ENCODE results near the gene S100A6. TPM values are rescaled to one million over a fixed set of nuclear protein-coding genes. Genes with fewer than 3 reads are reported as not detected.

Gene S100A6
- total RNA-seq, 1 experiment from 2014 or later: 2,572 TPM

DNA sequence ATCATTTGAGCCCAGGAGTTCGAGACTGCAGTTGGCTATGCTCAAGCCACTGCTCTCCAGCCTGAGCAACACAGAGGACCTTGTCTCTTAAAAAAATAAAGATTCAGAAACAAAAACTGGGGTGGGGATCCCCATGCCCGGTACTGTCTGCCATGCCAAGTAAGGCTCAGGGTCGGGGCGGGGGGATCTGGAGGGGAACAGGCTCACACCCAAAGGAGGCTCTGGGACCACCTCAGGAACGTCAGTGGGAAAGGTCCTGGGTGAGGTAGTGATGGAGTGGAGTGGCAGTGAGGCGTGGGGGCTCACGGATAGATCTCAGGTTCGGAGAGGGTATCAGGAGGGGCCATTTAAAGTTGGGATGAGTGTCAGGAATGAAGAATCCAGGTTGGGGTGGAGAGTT is 10.6 kb upstream of the S100A6 start:
- H3F3A ChIP-seq (ENCODE audit: low read length, unreplicated experiment): no peaks in the 10 kb centered on the region
- TF ChIP-seq, protein P1, sequence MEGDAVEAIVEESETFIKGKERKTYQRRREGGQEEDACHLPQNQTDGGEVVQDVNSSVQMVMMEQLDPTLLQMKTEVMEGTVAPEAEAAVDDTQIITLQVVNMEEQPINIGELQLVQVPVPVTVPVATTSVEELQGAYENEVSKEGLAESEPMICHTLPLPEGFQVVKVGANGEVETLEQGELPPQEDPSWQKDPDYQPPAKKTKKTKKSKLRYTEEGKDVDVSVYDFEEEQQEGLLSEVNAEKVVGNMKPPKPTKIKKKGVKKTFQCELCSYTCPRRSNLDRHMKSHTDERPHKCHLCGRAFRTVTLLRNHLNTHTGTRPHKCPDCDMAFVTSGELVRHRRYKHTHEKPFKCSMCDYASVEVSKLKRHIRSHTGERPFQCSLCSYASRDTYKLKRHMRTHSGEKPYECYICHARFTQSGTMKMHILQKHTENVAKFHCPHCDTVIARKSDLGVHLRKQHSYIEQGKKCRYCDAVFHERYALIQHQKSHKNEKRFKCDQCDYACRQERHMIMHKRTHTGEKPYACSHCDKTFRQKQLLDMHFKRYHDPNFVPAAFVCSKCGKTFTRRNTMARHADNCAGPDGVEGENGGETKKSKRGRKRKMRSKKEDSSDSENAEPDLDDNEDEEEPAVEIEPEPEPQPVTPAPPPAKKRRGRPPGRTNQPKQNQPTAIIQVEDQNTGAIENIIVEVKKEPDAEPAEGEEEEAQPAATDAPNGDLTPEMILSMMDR (conservative IDR thresholded peaks at IDR 0.05; ENCODE audit: low read depth, low read length): no peak
- no peak for TF ChIP-seq EZH2phosphoT487 (IDR thresholded peaks at IDR 0.05; ENCODE audit: borderline replicate concordance, low read length)
- no peak for TF ChIP-seq EZH2 (IDR thresholded peaks at IDR 0.05; ENCODE audit: low read length, unreplicated experiment)
- DNase-seq: no peak
- no TSS peak for BruUV-seq (replicated peaks)
- no peaks in the 10 kb centered on the region for H3K9me3 ChIP-seq (ENCODE audit: low read length)
- no peak overlapping the region for H3K27ac ChIP-seq (ENCODE audit: low read length)
- no peaks in the 10 kb centered on the region for H4K20me1 ChIP-seq (ENCODE audit: low read length)
- no peaks in the 10 kb centered on the region for H3K36me3 ChIP-seq (ENCODE audit: low read depth, low read length)
- no peaks in the 10 kb centered on the region for H3K27me3 ChIP-seq (ENCODE audit: low read length)
- no peak overlapping the region for H2AFZ ChIP-seq (ENCODE audit: low read length)
- peaks cover 15% of the 10 kb centered on the region for H3K79me2 ChIP-seq (ENCODE audit: low read length)
- H3K4me1 ChIP-seq (ENCODE audit: insufficient read depth, low read length): peaks cover 59% of the 10 kb centered on the region
- CTCF ChIA-PET: interaction anchor here (1.1 kb wide), 1 partner anchor 13 kb away, joined by 3 read pairs; no protein-coding TSS in a partner anchor
- intact Hi-C loops (cut with micrococcal nuclease): loop anchor here (5.0 kb wide), 1 partner anchor 34 kb away; no protein-coding TSS in a partner anchor
- ATAC-seq: no peak
- POLR2A ChIA-PET (ENCODE audit: unreplicated experiment): no interaction called here
- no peak overlapping the region for H3K4me2 ChIP-seq (ENCODE audit: low read length)
- H3K4me3 ChIP-seq (ENCODE audit: low read length): no peak overlapping the region
- H3K9me2 ChIP-seq (replicated peaks; ENCODE audit: low read length): no peaks in the 10 kb centered on the region
- no peak overlapping the region for H3K9ac ChIP-seq (ENCODE audit: low read length)

DNA sequence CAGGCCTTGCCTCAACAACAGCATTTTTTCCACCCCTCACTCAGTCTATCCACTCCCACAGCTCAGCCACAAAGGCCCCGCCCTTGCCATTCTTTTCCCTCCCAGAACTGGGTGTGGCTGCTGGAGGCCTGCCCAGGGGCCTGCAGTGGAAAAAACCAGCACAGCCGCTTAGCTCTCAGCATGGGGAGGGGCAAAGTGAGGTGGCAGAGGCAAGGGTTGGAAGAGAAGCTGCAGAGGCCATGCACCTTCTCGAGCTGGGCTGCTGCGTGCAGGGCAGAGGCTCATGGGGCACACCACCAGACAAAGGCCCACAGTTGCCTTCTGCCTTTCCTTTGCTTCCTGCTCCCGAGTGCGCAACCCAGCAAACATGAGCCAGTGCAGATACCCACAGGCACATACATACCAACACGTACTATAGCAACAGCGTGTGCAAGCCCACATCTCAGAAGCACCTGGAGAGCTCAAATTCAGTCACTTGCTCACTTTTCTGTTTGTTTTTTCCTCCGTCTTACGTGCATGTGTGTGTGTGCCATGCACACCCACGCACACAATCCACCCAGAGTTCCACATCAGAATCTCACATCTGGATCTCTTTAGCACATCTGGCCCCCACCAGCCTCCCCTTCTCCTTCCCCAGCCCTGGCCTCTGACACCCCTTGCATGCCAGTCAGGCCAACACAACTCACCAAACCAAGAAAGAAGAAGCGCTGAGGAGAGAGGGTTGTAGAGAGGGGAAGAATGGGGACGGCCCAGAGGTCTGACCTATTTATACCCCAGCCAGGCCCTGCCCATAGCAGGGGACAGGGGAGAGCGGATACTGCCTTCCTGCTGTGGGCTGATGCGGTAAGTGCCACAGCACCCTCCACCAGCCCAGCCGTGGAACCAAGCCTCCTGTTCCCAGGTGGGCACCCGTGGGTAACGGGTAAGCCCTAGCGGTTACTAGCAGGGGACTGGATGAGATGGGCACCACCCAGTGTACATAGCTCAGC is 9.6 kb upstream of the S100A6 start, which contains the start of gene S100A4:
Gene S100A4 (minus strand): TSS at position 740 of the 989 bp plus-strand sequence. CDS start 1,012 bp downstream, outside the sequence.
- POLR2A ChIA-PET (ENCODE audit: unreplicated experiment): interaction anchor here (0.5 to 1.5 kb wide), 6 partner anchors 9 to 1810 kb away, joined by 3 to 8 read pairs (median 3); partner anchors contain the start of gene CHTOP
- CTCF ChIA-PET: interaction anchor here (0.6 to 1.3 kb wide), 7 partner anchors 10 to 35 kb away, joined by 3 to 9 read pairs (median 3); partner anchors contain the start of gene S100A6
- Histone ChIP-seq H2AFZ (ENCODE audit: low read length) (no peak within 1 kb of the TSS), H3K4me1 (ENCODE audit: insufficient read depth, low read length) (peaks cover 69% of the 10 kb centered on the region), H3F3A (ENCODE audit: low read length, unreplicated experiment) (no peaks in the 10 kb centered on the region), H4K20me1 (ENCODE audit: low read length) (no peaks in the 10 kb centered on the region), H3K9ac (ENCODE audit: low read length) (peak within 1 kb of the TSS; percentile 72), H3K27me3 (ENCODE audit: low read length) (no peaks in the 10 kb centered on the region), H3K9me3 (ENCODE audit: low read length) (no peaks in the 10 kb centered on the region), H3K4me3 (ENCODE audit: low read length) (peak within 1 kb of the TSS; percentile 8; the same call in 1 of the 2 replicates), H3K27ac (ENCODE audit: low read length) (peak within 1 kb of the TSS; percentile 82), H3K79me2 (ENCODE audit: low read length) (peaks cover 15% of the 10 kb centered on the region), H3K4me2 (ENCODE audit: low read length) (peak within 1 kb of the TSS; percentile 73), H3K9me2 (replicated peaks; ENCODE audit: low read length) (no peaks in the 10 kb centered on the region), H3K36me3 (ENCODE audit: low read depth, low read length) (no peaks in the 10 kb centered on the region)
- ATAC-seq: peak; percentile 64
- DNase-seq: peak; percentile 99
- TF ChIP-seq, protein P1 (conservative IDR thresholded peaks at IDR 0.05; ENCODE audit: low read depth, low read length): no peak
- TF ChIP-seq EZH2 (IDR thresholded peaks at IDR 0.05; ENCODE audit: low read length, unreplicated experiment): no peak
- TF ChIP-seq EZH2phosphoT487 (IDR thresholded peaks at IDR 0.05; ENCODE audit: borderline replicate concordance, low read length): no peak
- TSS peak; percentile 21 for BruUV-seq (replicated peaks)
- intact Hi-C loops (cut with micrococcal nuclease): loop anchor here (1.0 to 5.0 kb wide), 3 partner anchors 12 to 33 kb away; no protein-coding TSS in a partner anchor
